Cardiac septum (tissue), 1 donor: ENCODE data around the gene ZNF541. TPM values are rescaled to one million over a fixed set of nuclear protein-coding genes. Genes with fewer than 3 reads are reported as not detected.

Experiments
- total RNA-seq: library from RNA; stranded (reverse); fragmentation: NEBNext Ultra II Directional; extraction: Animal tissue kit (Norgen Biotek cat#: 25700); gene quantifications from one replicate; pipeline ENCODE4 v1.2.1, GENCODE V29; 2021
- donor health status: DM: no; HTN: no; CAD: no.

Gene ZNF541
- total RNA-seq, 1 donor from 2014 or later, result 1.2 TPM

Other genes starting within 250 kb of the ZNF541 start
- gene C5AR2, start 241.0 kb downstream of the ZNF541 start, total RNA-seq, result 0.81 TPM
- gene DHX34, start 223.8 kb downstream of the ZNF541 start, total RNA-seq, result 8.5 TPM
- gene MEIS3, start 153.6 kb downstream of the ZNF541 start, total RNA-seq, result 3.7 TPM
- gene SLC8A2, start 101.3 kb downstream of the ZNF541 start, total RNA-seq, result 0.59 TPM
- 5.2 TPM for gene KPTN, start 88.9 kb downstream of the ZNF541 start, total RNA-seq
- gene NAPA, start 58.1 kb downstream of the ZNF541 start, total RNA-seq, result 112 TPM
- 9.3 TPM for gene BICRA, start 36.0 kb upstream of the ZNF541 start, total RNA-seq
- 42.6 TPM for gene EHD2, start 140.3 kb upstream of the ZNF541 start, total RNA-seq
- 136 TPM for gene NOP53, start 172.4 kb upstream of the ZNF541 start, total RNA-seq
- gene SELENOW, start 205.6 kb upstream of the ZNF541 start, total RNA-seq, result 944 TPM
- gene TPRX1, start 231.4 kb upstream of the ZNF541 start, total RNA-seq, result not detected
- gene CRX, start 248.8 kb upstream of the ZNF541 start, total RNA-seq, result not detected